Measurements from ENCODE around the gene CPSF3.

Gene CPSF3

GRCh38 chr2:9415516-9416169 lies 7.8 kb upstream of the CPSF3 start:
- H3K36me3 ChIP-seq (ENCODE audit: control insufficient read depth, insufficient read depth, low read length) = peaks cover 2% of the 10 kb centered on the region
- H3K27ac ChIP-seq (ENCODE audit: low read depth, low read length) = no peak overlapping the region
- no peaks in the 10 kb centered on the region for H3K4me1 ChIP-seq (ENCODE audit: control insufficient read depth, insufficient read depth, low read length)
- no peak overlapping the region for H3K9ac ChIP-seq (ENCODE audit: low read length)
- no peaks in the 10 kb centered on the region for H3K27me3 ChIP-seq (ENCODE audit: control insufficient read depth, insufficient read depth, low read length)
- H3K4me3 ChIP-seq (ENCODE audit: low read length) = no peak overlapping the region

DNA sequence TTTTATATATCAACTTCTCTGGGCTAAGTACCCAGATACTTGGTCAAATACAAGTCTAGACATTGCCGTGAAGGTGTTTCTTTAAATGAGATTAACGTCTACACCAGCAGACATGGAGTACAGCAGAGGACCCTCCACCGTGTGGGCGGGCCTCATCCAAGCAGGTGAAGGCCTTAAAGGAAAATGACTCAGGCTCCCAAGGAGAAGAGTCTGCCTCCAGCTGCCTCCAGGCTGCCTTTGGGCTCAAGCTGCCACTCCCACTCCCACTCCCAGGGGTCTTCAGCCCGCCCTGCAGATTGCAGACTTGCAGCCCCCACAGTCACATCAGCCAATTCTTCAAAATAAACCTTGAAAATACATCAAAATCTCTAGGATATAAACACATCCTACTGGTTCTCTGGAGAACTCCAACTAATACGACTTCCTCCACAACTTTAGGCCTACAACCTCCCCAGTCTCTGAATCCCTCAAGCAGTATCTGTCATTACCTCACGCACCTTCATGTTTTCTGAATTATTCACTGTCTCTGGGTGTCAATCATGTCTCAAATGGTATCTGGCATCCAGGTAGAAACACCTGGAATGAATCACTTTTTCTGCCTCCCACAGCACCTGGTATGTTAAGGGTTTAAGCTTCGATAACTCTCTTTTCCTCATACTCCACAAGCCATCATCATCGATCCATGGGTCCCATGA lies 7.0 kb upstream of the CPSF3 start:
- no peak overlapping the region for H3K9ac ChIP-seq (ENCODE audit: low read length)
- H3K4me1 ChIP-seq (ENCODE audit: control insufficient read depth, insufficient read depth, low read length) = no peaks in the 10 kb centered on the region
- H3K27ac ChIP-seq (ENCODE audit: low read depth, low read length) = no peak overlapping the region
- peaks cover 2% of the 10 kb centered on the region for H3K36me3 ChIP-seq (ENCODE audit: control insufficient read depth, insufficient read depth, low read length)
- H3K27me3 ChIP-seq (ENCODE audit: control insufficient read depth, insufficient read depth, low read length) = no peaks in the 10 kb centered on the region
- H3K4me3 ChIP-seq (ENCODE audit: low read length) = no peak overlapping the region

DNA sequence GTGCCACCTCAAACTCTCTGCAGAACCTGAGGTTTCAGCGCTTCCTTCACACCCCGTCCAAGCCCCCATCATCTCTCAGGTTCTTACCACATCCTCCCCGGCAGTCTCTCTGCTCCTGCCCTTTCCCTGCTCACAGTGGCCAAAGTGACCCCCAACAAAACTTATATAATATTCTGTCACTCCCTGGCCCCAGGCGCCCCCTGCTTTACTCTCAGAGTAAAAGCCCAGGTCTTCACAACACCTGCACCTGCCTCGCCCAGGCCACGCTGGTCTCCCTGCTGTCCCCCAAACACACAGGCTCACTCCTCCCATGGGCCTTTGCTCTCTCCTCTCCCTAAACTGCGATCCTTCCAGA lies 6.5 kb upstream of the CPSF3 start:
- Histone ChIP-seq H3K27ac (ENCODE audit: low read depth, low read length) (no peak overlapping the region), H3K4me3 (ENCODE audit: low read length) (no peak overlapping the region), H3K4me1 (ENCODE audit: control insufficient read depth, insufficient read depth, low read length) (peaks cover 4% of the 10 kb centered on the region), H3K27me3 (ENCODE audit: control insufficient read depth, insufficient read depth, low read length) (no peaks in the 10 kb centered on the region), H3K9ac (ENCODE audit: low read length) (no peak overlapping the region), H3K36me3 (ENCODE audit: control insufficient read depth, insufficient read depth, low read length) (peaks cover 2% of the 10 kb centered on the region)

DNA sequence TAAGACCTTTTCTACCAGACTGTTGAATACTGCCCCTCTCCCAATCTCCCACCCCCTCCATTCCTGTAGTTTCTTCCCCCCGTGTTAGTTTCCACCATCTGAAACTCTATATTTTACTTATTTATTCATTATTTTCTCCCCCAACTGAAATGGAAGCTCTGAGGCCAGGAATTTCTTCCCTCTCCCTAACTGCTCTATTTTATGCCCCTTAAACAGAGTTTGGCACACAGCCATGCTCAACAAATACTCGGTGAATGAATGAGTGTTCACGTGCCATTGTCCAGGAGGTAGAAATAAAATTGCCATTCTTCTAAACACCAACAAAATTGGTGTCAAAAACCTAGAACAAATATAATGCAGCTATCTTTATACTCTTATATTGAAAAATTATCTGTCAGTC lies 5.7 kb upstream of the CPSF3 start:
- Histone ChIP-seq H3K4me3 (ENCODE audit: low read length) (no peak overlapping the region), H3K36me3 (ENCODE audit: control insufficient read depth, insufficient read depth, low read length) (peaks cover 2% of the 10 kb centered on the region), H3K27me3 (ENCODE audit: control insufficient read depth, insufficient read depth, low read length) (no peaks in the 10 kb centered on the region), H3K9ac (ENCODE audit: low read length) (no peak overlapping the region), H3K4me1 (ENCODE audit: control insufficient read depth, insufficient read depth, low read length) (peaks cover 5% of the 10 kb centered on the region), H3K27ac (ENCODE audit: low read depth, low read length) (no peak overlapping the region)

GRCh38 chr2:9418746-9419145 lies 4.7 kb upstream of the CPSF3 start:
- Histone ChIP-seq H3K9ac (ENCODE audit: low read length) (no peak overlapping the region), H3K27ac (ENCODE audit: low read depth, low read length) (no peak overlapping the region), H3K36me3 (ENCODE audit: control insufficient read depth, insufficient read depth, low read length) (peaks cover 2% of the 10 kb centered on the region), H3K4me3 (ENCODE audit: low read length) (no peak overlapping the region), H3K4me1 (ENCODE audit: control insufficient read depth, insufficient read depth, low read length) (peaks cover 5% of the 10 kb centered on the region), H3K27me3 (ENCODE audit: control insufficient read depth, insufficient read depth, low read length) (no peaks in the 10 kb centered on the region)

GRCh38 chr2:9419541-9419940 lies 3.9 kb upstream of the CPSF3 start:
- Histone ChIP-seq H3K9ac (ENCODE audit: low read length) (no peak overlapping the region), H3K27ac (ENCODE audit: low read depth, low read length) (no peak overlapping the region), H3K36me3 (ENCODE audit: control insufficient read depth, insufficient read depth, low read length) (peaks cover 2% of the 10 kb centered on the region), H3K27me3 (ENCODE audit: control insufficient read depth, insufficient read depth, low read length) (no peaks in the 10 kb centered on the region), H3K4me1 (ENCODE audit: control insufficient read depth, insufficient read depth, low read length) (peaks cover 10% of the 10 kb centered on the region), H3K4me3 (ENCODE audit: low read length) (no peak overlapping the region)

- Histone ChIP-seq H3K9ac (ENCODE audit: low read length) (no peak overlapping the region), H3K4me3 (ENCODE audit: low read length) (no peak overlapping the region), H3K36me3 (ENCODE audit: control insufficient read depth, insufficient read depth, low read length) (peaks cover 2% of the 10 kb centered on the region), H3K27ac (ENCODE audit: low read depth, low read length) (no peak overlapping the region), H3K4me1 (ENCODE audit: control insufficient read depth, insufficient read depth, low read length) (peaks cover 11% of the 10 kb centered on the region), H3K27me3 (ENCODE audit: control insufficient read depth, insufficient read depth, low read length) (no peaks in the 10 kb centered on the region)
Observed at GRCh38 chr2:9420495-9420894, 3.0 kb upstream of the CPSF3 start.

GRCh38 chr2:9422321-9423099 lies 944 bp upstream of the CPSF3 start:
- no peaks in the 10 kb centered on the region for H3K36me3 ChIP-seq (ENCODE audit: control insufficient read depth, insufficient read depth, low read length)
- H3K9ac ChIP-seq (ENCODE audit: low read length) = peak overlapping the region; percentile 66
- H3K27ac ChIP-seq (ENCODE audit: low read depth, low read length) = peak overlapping the region; percentile 93
- peak overlapping the region; percentile 98 for H3K4me3 ChIP-seq (ENCODE audit: low read length)
- peaks cover 11% of the 10 kb centered on the region for H3K4me1 ChIP-seq (ENCODE audit: control insufficient read depth, insufficient read depth, low read length)
- no peaks in the 10 kb centered on the region for H3K27me3 ChIP-seq (ENCODE audit: control insufficient read depth, insufficient read depth, low read length)

DNA sequence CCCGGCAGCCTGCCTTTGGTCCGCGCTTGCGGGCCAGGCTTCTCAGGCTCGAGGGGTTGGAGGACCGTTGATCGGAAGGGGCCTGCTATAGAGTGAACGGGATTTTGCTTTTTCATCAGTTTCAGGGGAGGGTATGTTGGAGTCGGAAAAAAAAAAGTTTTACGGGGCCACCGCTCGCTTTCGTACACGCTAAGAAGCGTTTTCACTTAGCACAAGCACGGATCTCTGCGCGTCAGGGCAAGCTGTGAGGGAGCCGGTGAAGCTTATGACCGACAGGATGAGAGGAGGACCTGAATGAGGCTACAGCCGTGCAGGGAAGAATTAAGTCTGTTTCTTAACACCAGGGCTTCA lies 443 bp downstream of the CPSF3 start:
- peaks cover 11% of the 10 kb centered on the region for H3K4me1 ChIP-seq (ENCODE audit: control insufficient read depth, insufficient read depth, low read length)
- no peaks in the 10 kb centered on the region for H3K36me3 ChIP-seq (ENCODE audit: control insufficient read depth, insufficient read depth, low read length)
- H3K27me3 ChIP-seq (ENCODE audit: control insufficient read depth, insufficient read depth, low read length) = no peaks in the 10 kb centered on the region
- H3K4me3 ChIP-seq (ENCODE audit: low read length) = peak overlapping the region; percentile 98
- peak overlapping the region; percentile 93 for H3K27ac ChIP-seq (ENCODE audit: low read depth, low read length)
- H3K9ac ChIP-seq (ENCODE audit: low read length) = peak overlapping the region; percentile 92

GRCh38 chr2:9424447-9425164 lies 1.2 kb downstream of the CPSF3 start:
- peak overlapping the region; percentile 92 for H3K9ac ChIP-seq (ENCODE audit: low read length)
- H3K4me1 ChIP-seq (ENCODE audit: control insufficient read depth, insufficient read depth, low read length) = peaks cover 11% of the 10 kb centered on the region
- H3K36me3 ChIP-seq (ENCODE audit: control insufficient read depth, insufficient read depth, low read length) = peaks cover under 1% of the 10 kb centered on the region
- H3K4me3 ChIP-seq (ENCODE audit: low read length) = peak overlapping the region; percentile 98
- H3K27me3 ChIP-seq (ENCODE audit: control insufficient read depth, insufficient read depth, low read length) = no peaks in the 10 kb centered on the region
- H3K27ac ChIP-seq (ENCODE audit: low read depth, low read length) = no peak overlapping the region

DNA sequence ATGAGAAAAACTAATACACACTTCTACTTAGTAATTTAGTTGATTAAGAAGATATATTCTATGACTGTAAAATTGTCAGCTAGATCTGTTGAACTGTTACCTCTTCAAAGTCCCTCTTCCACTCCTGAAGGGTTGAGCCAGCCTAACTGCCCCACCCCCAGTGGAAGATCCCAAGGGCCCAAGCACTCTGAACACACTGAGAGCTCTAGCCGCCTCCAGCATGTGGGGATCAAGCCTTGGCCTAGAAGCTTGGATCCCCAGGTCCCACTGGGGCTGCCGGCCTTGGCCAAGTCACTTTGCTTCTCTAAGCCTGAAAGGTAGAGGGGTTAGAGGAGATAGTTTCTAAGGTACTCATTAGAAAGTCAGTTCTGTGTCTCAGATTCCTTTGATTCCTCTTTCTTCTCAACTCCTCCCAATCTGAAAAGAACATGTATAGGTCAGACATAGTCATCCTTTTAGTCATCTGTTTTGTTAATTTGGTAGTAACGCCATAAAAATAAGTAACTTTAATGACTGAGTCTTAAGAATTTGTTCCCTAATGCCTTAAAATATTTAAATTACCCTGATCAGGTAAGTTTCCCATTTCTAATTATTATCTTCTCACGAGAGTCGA lies 5.6 kb downstream of the CPSF3 start:
- peaks cover 6% of the 10 kb centered on the region for H3K36me3 ChIP-seq (ENCODE audit: control insufficient read depth, insufficient read depth, low read length)
- no peak overlapping the region for H3K9ac ChIP-seq (ENCODE audit: low read length)

More for the DNA sequence above, 5.6 kb downstream of the CPSF3 start:
- Histone ChIP-seq H3K27ac (ENCODE audit: low read depth, low read length) (no peak overlapping the region), H3K4me1 (ENCODE audit: control insufficient read depth, insufficient read depth, low read length) (peaks cover 5% of the 10 kb centered on the region), H3K4me3 (ENCODE audit: low read length) (no peak overlapping the region), H3K27me3 (ENCODE audit: control insufficient read depth, insufficient read depth, low read length) (no peaks in the 10 kb centered on the region)
